Ascending aorta (tissue), 2 donors: ENCODE results near the gene RPRD2. TPM values are rescaled to one million over a fixed set of nuclear protein-coding genes. Genes with fewer than 3 reads are reported as not detected.

Experiments used
- DNase-seq, 2 donors: peaks; one replicate each; pipeline ENCODE4 v3.0.0-alpha.2; 2019; ENCODE audit warnings: low spot score in 2 of 2
- H3K27ac ChIP-seq, 2 donors: fragments of 200-600 bp; sonication (generic); one replicate each; pipeline ENCODE4 v1.5.1; 2016 to 2017; ENCODE audit warnings: mild to moderate bottlenecking in 1 of 2
- H3K27me3 ChIP-seq: fragments of 200-600 bp; sonication (generic); one replicate; pipeline ENCODE4 v1.5.1; 2017
- H3K36me3 ChIP-seq, 2 donors: fragments of 200-600 bp; sonication (generic); one replicate each; pipeline ENCODE4 v1.5.1; 2016
- H3K4me1 ChIP-seq, 2 donors: fragments of 200-600 bp; sonication (generic); one replicate each; pipeline ENCODE4 v1.5.1; 2016 to 2017; ENCODE audit warnings: mild to moderate bottlenecking in 1 of 2
- H3K4me3 ChIP-seq, 2 donors: fragments of 200-600 bp; sonication (generic); one replicate each; pipeline ENCODE4 v1.5.1; 2016 to 2017; ENCODE audit warnings: mild to moderate bottlenecking in 1 of 2
- H3K9me3 ChIP-seq, 2 donors: fragments of 200-600 bp; sonication (generic); one replicate each; pipeline ENCODE4 v1.5.1; 2016
- intact Hi-C: fragments of 100-400 bp; cut with DNase I; formaldehyde crosslinking; loops from one replicate; pipeline ENCODE4 v1.15.1; 2023
- total RNA-seq: library from RNA; depleted of rRNA; stranded (reverse); fragments of >200 nt; gene quantifications from one replicate; pipeline ENCODE4 v1.1.0, GENCODE V29; 2016
- TF ChIP-seq, protein P1 (sequence below), 3 experiments: fragments of 200-600 bp in 2 of 3; fragments of 450-650 bp in 1 of 3; sonication (generic) in 2 of 3; IDR thresholded peaks; one replicate each; pipeline ENCODE4 v1.5.1; 2016 to 2019; ENCODE audit warnings: antibody characterized with exemption in 3 of 3, mild to moderate bottlenecking in 1 of 3, moderate library complexity in 1 of 3

RPRD2 gene
- total RNA-seq, 1 donor from 2014 or later, result 13.7 TPM

DNA sequence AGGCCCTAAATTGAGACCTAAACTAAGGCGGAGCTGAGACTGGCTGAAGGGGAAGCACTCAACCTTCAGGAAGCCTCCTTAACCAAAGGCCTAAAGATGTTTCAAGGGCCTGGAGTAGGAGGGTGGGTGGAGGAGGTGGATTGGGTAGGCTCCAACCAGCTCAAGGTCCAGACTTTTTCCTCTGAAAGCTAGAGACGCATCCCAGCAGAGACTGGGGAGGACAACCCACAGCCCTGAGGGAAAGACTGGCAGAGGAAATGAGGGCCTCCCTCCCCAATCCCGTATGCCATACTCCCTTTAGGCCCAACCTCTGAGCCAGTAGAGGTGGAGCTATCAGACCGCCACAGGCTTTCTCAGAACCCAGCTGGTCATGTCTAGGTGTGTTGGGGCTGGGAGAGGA, 145.0 kb downstream of the RPRD2 start:
- intact Hi-C loops, result no loop called here
- Histone ChIP-seq H3K27me3 (no peaks in the 10 kb centered on the region), H3K9me3 (no peaks in the 10 kb centered on the region), H3K27ac (peak overlapping the region in 1 of 2 donors; percentile 48), H3K4me3 (no peak overlapping the region), H3K4me1 (peaks cover 0 to 4% of the 10 kb centered on the region in 2 donors), H3K36me3 (peaks cover 14 to 27% of the 10 kb centered on the region in 2 donors)
- TF ChIP-seq, protein P1, sequence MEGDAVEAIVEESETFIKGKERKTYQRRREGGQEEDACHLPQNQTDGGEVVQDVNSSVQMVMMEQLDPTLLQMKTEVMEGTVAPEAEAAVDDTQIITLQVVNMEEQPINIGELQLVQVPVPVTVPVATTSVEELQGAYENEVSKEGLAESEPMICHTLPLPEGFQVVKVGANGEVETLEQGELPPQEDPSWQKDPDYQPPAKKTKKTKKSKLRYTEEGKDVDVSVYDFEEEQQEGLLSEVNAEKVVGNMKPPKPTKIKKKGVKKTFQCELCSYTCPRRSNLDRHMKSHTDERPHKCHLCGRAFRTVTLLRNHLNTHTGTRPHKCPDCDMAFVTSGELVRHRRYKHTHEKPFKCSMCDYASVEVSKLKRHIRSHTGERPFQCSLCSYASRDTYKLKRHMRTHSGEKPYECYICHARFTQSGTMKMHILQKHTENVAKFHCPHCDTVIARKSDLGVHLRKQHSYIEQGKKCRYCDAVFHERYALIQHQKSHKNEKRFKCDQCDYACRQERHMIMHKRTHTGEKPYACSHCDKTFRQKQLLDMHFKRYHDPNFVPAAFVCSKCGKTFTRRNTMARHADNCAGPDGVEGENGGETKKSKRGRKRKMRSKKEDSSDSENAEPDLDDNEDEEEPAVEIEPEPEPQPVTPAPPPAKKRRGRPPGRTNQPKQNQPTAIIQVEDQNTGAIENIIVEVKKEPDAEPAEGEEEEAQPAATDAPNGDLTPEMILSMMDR (IDR thresholded peaks at IDR 0.05), result no peak
- DNase-seq, result no peak

GRCh38 chr1:150511551-150511950, 147.6 kb downstream of the RPRD2 start:
- Histone ChIP-seq H3K9me3 (no peaks in the 10 kb centered on the region), H3K4me3 (no peak overlapping the region), H3K36me3 (peaks cover 0 to 9% of the 10 kb centered on the region in 2 donors)

DNA sequence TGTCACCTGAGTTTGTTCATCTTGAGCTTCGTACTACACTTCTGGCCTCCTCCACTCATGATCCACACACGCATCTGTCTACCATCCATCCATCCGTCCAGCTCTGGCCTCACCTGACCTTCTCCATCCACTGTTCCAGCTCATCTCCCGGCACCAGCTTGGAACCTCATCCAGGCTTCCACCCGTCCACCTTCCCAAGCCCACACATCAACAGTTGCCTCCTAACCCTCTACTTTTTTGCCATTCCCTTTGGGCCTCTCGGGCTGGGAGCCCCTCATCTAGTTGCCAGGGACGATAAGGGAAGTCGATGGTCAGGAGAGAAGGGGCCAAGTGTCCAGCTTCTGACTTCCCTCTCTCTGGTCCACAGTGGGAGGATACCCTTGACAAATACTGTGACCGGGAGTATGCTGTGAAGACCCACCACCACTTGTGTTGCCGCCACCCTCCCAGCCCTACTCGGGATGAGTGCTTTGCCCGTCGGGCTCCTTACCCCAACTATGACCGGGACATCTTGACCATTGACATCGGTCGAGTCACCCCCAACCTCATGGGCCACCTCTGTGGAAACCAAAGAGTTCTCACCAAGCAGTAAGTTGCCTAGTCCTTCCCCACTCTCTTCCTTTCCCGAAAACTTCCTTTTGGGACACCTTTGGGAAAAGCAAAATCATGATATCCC, 148.2 kb downstream of the RPRD2 start:
- no peaks in the 10 kb centered on the region for H3K9me3 ChIP-seq
- intact Hi-C loops, result no loop called here
- TF ChIP-seq, protein P1 (IDR thresholded peaks at IDR 0.05), result no peak
- peaks cover 0 to 12% of the 10 kb centered on the region in 2 donors for H3K4me1 ChIP-seq
- no peak overlapping the region for H3K4me3 ChIP-seq
- no peaks in the 10 kb centered on the region for H3K27me3 ChIP-seq
- no peak overlapping the region for H3K27ac ChIP-seq
- peaks cover 0 to 3% of the 10 kb centered on the region in 2 donors for H3K36me3 ChIP-seq
- no peak for DNase-seq

More at GRCh38 chr1:150511551-150511950, 147.6 kb downstream of the RPRD2 start:
- no peak for DNase-seq
- Histone ChIP-seq H3K27ac (no peak overlapping the region), H3K4me1 (peaks cover 0 to 12% of the 10 kb centered on the region in 2 donors), H3K27me3 (no peaks in the 10 kb centered on the region)
- intact Hi-C loops, result no loop called here
- TF ChIP-seq, protein P1 (IDR thresholded peaks at IDR 0.05), result no peak

GRCh38 chr1:150512846-150513245, 148.9 kb downstream of the RPRD2 start:
- H3K9me3 ChIP-seq, result no peaks in the 10 kb centered on the region
- no peak overlapping the region for H3K27ac ChIP-seq
- DNase-seq, result no peak
- H3K4me1 ChIP-seq, result peaks cover 0 to 9% of the 10 kb centered on the region in 2 donors
- H3K27me3 ChIP-seq, result no peaks in the 10 kb centered on the region
- intact Hi-C loops, result no loop called here
- H3K4me3 ChIP-seq, result no peak overlapping the region
- H3K36me3 ChIP-seq, result peaks cover 0 to 3% of the 10 kb centered on the region in 2 donors
- TF ChIP-seq, protein P1 (IDR thresholded peaks at IDR 0.05), result no peak

GRCh38 chr1:150513351-150513791, 149.4 kb downstream of the RPRD2 start:
- Histone ChIP-seq H3K4me1 (peaks cover 0 to 9% of the 10 kb centered on the region in 2 donors), H3K9me3 (no peaks in the 10 kb centered on the region), H3K4me3 (no peak overlapping the region), H3K36me3 (peaks cover 0 to 3% of the 10 kb centered on the region in 2 donors), H3K27ac (no peak overlapping the region), H3K27me3 (no peaks in the 10 kb centered on the region)
- TF ChIP-seq, protein P1 (IDR thresholded peaks at IDR 0.05), result no peak
- DNase-seq, result no peak
- intact Hi-C loops, result no loop called here
